Progenitor cell of endocrine pancreas (in vitro differentiated cells): ENCODE measurements around the gene GJA10. TPM values are rescaled to one million over a fixed set of nuclear protein-coding genes. Genes with fewer than 3 reads are reported as not detected.

Experiments
- DNase-seq: peaks from one replicate; pipeline ENCODE4 v3.0.0; 2021; ENCODE audit warnings: low spot score; ENCODE audit not compliant: unreplicated experiment
- H3K27ac Mint-ChIP-seq: 2 replicates; pipeline ENCODE4 v1.8.0; 2021; ENCODE audit warnings: mild to moderate bottlenecking, moderate library complexity, mixed read lengths
- H3K27me3 Mint-ChIP-seq: 2 replicates; pipeline ENCODE4 v1.8.0; 2021; ENCODE audit warnings: mixed read lengths
- H3K36me3 Mint-ChIP-seq: 2 replicates; pipeline ENCODE4 v1.8.0; 2022; ENCODE audit warnings: mixed read lengths; ENCODE audit not compliant: insufficient read depth
- H3K4me1 Mint-ChIP-seq: 2 replicates; pipeline ENCODE4 v1.8.0; 2021; ENCODE audit warnings: low read depth, mixed read lengths
- H3K4me3 Mint-ChIP-seq: 2 replicates; pipeline ENCODE4 v1.8.0; 2021; ENCODE audit warnings: low read depth, mild to moderate bottlenecking, moderate library complexity, mixed read lengths
- H3K9me3 Mint-ChIP-seq: 2 replicates; pipeline ENCODE4 v1.8.0; 2021; ENCODE audit warnings: low read depth, mixed read lengths
- CTCF ChIP-seq: fragments of 200-600 bp; sonication (generic); IDR thresholded peaks from one replicate; pipeline ENCODE4 v1.5.0; 2021; ENCODE audit warnings: antibody characterized with exemption, mild to moderate bottlenecking; ENCODE audit not compliant: unreplicated experiment
- total RNA-seq: library from RNA; stranded (reverse); gene quantifications from 2 replicates; pipeline ENCODE4 v1.2.1, GENCODE V29; 2021

The GJA10 gene
- total RNA-seq, 1 donor from 2014 or later = not detected

GRCh38 chr6:89927264-89927663 lies 33.0 kb downstream of the GJA10 start:
- Mint-ChIP-seq H3K4me3 (no peak overlapping the region), H3K27ac (no peak overlapping the region), H3K36me3 (no peaks in the 10 kb centered on the region), H3K4me1 (peaks cover 3% of the 10 kb centered on the region), H3K9me3 (no peaks in the 10 kb centered on the region), H3K27me3 (no peaks in the 10 kb centered on the region)
- no peak for TF ChIP-seq CTCF
- DNase-seq = no peak

GRCh38 chr6:89927791-89928550 lies 33.7 kb downstream of the GJA10 start:
- Mint-ChIP-seq H3K27me3 (no peaks in the 10 kb centered on the region), H3K4me3 (no peak overlapping the region), H3K9me3 (no peaks in the 10 kb centered on the region)

GRCh38 chr6:89928604-89929003 lies 34.3 kb downstream of the GJA10 start:
- H3K4me1 Mint-ChIP-seq = peaks cover 3% of the 10 kb centered on the region
- H3K4me3 Mint-ChIP-seq = no peak overlapping the region
- H3K27me3 Mint-ChIP-seq = no peaks in the 10 kb centered on the region
- no peaks in the 10 kb centered on the region for H3K36me3 Mint-ChIP-seq
- H3K27ac Mint-ChIP-seq = no peak overlapping the region
- no peak for DNase-seq
- no peaks in the 10 kb centered on the region for H3K9me3 Mint-ChIP-seq
- no peak for TF ChIP-seq CTCF

More at GRCh38 chr6:89927791-89928550, 33.7 kb downstream of the GJA10 start:
- Mint-ChIP-seq H3K4me1 (peaks cover 3% of the 10 kb centered on the region), H3K27ac (no peak overlapping the region), H3K36me3 (no peaks in the 10 kb centered on the region)
- no peak for DNase-seq
- no peak for TF ChIP-seq CTCF

GRCh38 chr6:89930789-89931188 lies 36.5 kb downstream of the GJA10 start:
- H3K4me1 Mint-ChIP-seq = peaks cover 3% of the 10 kb centered on the region
- TF ChIP-seq CTCF = no peak
- no peaks in the 10 kb centered on the region for H3K36me3 Mint-ChIP-seq
- no peak overlapping the region for H3K27ac Mint-ChIP-seq
- no peak for DNase-seq
- no peaks in the 10 kb centered on the region for H3K9me3 Mint-ChIP-seq
- H3K27me3 Mint-ChIP-seq = no peaks in the 10 kb centered on the region
- H3K4me3 Mint-ChIP-seq = no peak overlapping the region

GRCh38 chr6:89932245-89932802 lies 38.1 kb downstream of the GJA10 start:
- H3K9me3 Mint-ChIP-seq = no peaks in the 10 kb centered on the region
- no peak for TF ChIP-seq CTCF
- no peak for DNase-seq
- peaks cover 3% of the 10 kb centered on the region for H3K4me1 Mint-ChIP-seq
- H3K4me3 Mint-ChIP-seq = no peak overlapping the region
- no peaks in the 10 kb centered on the region for H3K27me3 Mint-ChIP-seq
- H3K27ac Mint-ChIP-seq = no peak overlapping the region
- no peaks in the 10 kb centered on the region for H3K36me3 Mint-ChIP-seq
